ENCODE results near the gene CFDP1.
"Not testable (repeated sequence)": the region's sequence is repeated elsewhere in the genome, so short reads cannot be mapped to it uniquely, and the experiment has no call there.

The CFDP1 gene

GRCh38 chr16:75287708-75288107 lies 145.6 kb downstream of the CFDP1 start:
- peak; percentile 82 for DNase-seq (ENCODE audit: low read depth)
- TF ChIP-seq, protein P1, sequence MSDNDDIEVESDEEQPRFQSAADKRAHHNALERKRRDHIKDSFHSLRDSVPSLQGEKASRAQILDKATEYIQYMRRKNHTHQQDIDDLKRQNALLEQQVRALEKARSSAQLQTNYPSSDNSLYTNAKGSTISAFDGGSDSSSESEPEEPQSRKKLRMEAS (IDR thresholded peaks at IDR 0.05; ENCODE audit: low read depth, low read length): no peak
- no peak for TF ChIP-seq CTCF (IDR thresholded peaks at IDR 0.05; ENCODE audit: low read depth, low read length)
- TF ChIP-seq POLR2A (IDR thresholded peaks at IDR 0.05; ENCODE audit: extremely low read depth, insufficient read length): no peak
- no peak for TF ChIP-seq MYC (IDR thresholded peaks at IDR 0.05; ENCODE audit: low read depth, low read length)
- H3K4me3 ChIP-seq (ENCODE audit: low read depth, low read length): no peak overlapping the region

DNA sequence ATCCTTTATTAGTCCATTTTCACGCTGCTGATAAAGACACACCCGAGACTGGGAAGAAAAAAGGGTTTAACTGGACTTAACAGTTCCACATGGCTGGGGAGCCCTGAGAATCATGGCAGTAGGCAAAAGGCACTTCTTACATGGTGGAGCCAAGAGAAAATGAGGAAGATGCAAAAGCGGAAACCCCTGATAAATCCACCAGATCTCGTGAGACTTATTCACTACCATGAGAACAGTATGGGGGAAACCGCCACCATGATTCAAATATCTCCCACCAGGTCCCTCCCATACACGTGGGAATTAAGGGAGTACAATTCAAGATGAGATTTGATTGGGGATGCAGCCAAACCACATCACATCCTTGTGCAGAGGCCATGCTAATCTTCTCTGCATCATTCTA lies 146.9 kb downstream of the CFDP1 start:
- no peak overlapping the region for H3K4me3 ChIP-seq (ENCODE audit: low read depth, low read length)
- DNase-seq (ENCODE audit: low read depth): no peak
- TF ChIP-seq MYC (IDR thresholded peaks at IDR 0.05; ENCODE audit: low read depth, low read length) (no peak), POLR2A (IDR thresholded peaks at IDR 0.05; ENCODE audit: extremely low read depth, insufficient read length) (no peak), CTCF (IDR thresholded peaks at IDR 0.05; ENCODE audit: low read depth, low read length) (no peak)
- TF ChIP-seq, protein P1 (IDR thresholded peaks at IDR 0.05; ENCODE audit: low read depth, low read length): no peak

DNA sequence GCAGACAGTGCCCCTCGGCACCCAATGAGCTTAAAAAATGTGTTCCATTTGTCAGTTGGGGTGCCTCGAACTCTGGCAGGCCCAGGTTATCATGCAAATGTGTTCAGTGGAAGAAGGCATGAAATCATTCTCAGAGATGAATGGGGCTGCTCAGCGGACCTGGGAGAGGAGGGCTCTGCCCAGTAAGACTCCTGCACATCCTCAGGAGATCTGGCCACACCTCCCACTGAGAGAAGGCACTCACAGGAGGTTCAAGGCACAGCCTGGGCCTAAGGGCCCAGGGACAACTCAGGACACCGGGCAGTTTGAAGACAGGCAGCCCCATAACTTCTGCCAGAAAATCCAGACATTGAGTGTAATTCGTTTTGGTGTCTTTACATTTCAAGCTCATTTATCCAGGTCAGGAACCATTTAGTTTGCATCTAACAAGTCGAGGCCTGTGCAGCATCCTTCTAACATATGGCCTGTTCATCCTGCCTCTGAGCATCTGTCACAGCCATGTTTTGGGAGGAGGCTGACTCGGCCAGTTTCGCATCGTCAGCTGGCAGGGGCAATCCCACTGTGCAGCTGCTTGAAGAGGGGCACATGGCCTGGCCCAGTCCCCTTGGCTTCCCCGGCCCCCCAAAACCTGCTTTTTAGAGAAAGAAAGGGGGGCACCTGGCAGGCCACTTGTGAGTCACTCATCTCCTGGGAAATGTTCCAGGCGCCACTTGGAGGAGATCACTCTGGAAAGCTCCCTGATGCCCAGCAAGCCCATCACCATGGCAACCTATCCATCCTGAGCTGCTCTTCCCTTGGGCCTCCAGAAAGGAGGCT lies 150.6 kb downstream of the CFDP1 start:
- H3K4me3 ChIP-seq (ENCODE audit: low read depth, low read length): no peak overlapping the region
- DNase-seq (ENCODE audit: low read depth): no peak
- TF ChIP-seq POLR2A (IDR thresholded peaks at IDR 0.05; ENCODE audit: extremely low read depth, insufficient read length) (no peak), CTCF (IDR thresholded peaks at IDR 0.05; ENCODE audit: low read depth, low read length) (no peak), MYC (IDR thresholded peaks at IDR 0.05; ENCODE audit: low read depth, low read length) (no peak)
- TF ChIP-seq, protein P1 (IDR thresholded peaks at IDR 0.05; ENCODE audit: low read depth, low read length): no peak

GRCh38 chr16:75281826-75282225 lies 151.5 kb downstream of the CFDP1 start:
- no peak overlapping the region for H3K4me3 ChIP-seq (ENCODE audit: low read depth, low read length)
- TF ChIP-seq MYC (IDR thresholded peaks at IDR 0.05; ENCODE audit: low read depth, low read length): no peak
- TF ChIP-seq POLR2A (IDR thresholded peaks at IDR 0.05; ENCODE audit: extremely low read depth, insufficient read length): no peak
- TF ChIP-seq, protein P1 (IDR thresholded peaks at IDR 0.05; ENCODE audit: low read depth, low read length): no peak
- TF ChIP-seq CTCF (IDR thresholded peaks at IDR 0.05; ENCODE audit: low read depth, low read length): no peak
- no peak for DNase-seq (ENCODE audit: low read depth)

GRCh38 chr16:75281009-75281408 lies 152.3 kb downstream of the CFDP1 start:
- not testable (repeated sequence) for H3K4me3 ChIP-seq (ENCODE audit: low read depth, low read length); DNase-seq (ENCODE audit: low read depth)

DNA sequence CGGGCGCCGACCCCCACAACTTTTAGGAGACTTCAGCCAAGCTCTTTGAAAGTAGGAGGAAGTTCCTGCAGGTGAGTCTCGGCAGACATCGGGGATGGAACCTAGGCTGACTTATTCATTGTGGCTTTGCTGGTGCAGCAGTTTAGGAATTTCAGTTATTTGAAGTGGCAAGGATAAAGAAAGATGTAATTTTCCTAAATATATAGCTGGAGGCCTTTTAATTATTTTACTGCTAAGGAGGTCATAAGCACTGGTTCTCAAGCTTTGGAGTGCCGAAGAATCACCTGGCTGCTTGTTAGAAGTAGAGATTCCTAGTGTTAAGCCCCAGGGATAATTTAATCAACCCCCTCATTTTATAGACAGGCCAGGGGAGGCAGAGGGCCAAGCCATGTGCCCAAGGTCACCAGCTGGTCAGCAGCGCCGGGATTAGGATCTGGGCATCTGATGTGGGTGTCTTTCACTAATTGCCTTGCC lies 152.9 kb downstream of the CFDP1 start:
- DNase-seq (ENCODE audit: low read depth): no peak
- H3K4me3 ChIP-seq (ENCODE audit: low read depth, low read length): no peak overlapping the region
- TF ChIP-seq, protein P1 (IDR thresholded peaks at IDR 0.05; ENCODE audit: low read depth, low read length): no peak
- TF ChIP-seq CTCF (IDR thresholded peaks at IDR 0.05; ENCODE audit: low read depth, low read length) (no peak), POLR2A (IDR thresholded peaks at IDR 0.05; ENCODE audit: extremely low read depth, insufficient read length) (no peak), MYC (IDR thresholded peaks at IDR 0.05; ENCODE audit: low read depth, low read length) (no peak)
